H1 (cell line): ENCODE results near the gene GOLGA2.

Source experiments
- CTCF ChIP-seq, 3 experiments: IDR thresholded peaks; 1 replicate in 2 of 3; 2 replicates in 1 of 3; pipeline versions ENCODE4 v1.5.1 to v1.6.1; 2011; ENCODE audit warnings: low read length in 3 of 3, mild to moderate bottlenecking in 3 of 3, inconsistent platforms in 2 of 3, low read depth in 1 of 3, moderate library complexity in 1 of 3; ENCODE audit not compliant: insufficient read depth in 1 of 3; ENCODE audit errors: control extremely low read depth in 1 of 3
- E2F6 ChIP-seq: IDR thresholded peaks from 2 replicates; pipeline ENCODE4 v1.6.1; 2012; ENCODE audit warnings: inconsistent platforms
- POLR2A ChIP-seq, 2 experiments: IDR thresholded peaks; 1 replicate in 1 of 2; 2 replicates in 1 of 2; pipeline ENCODE4 v1.6.1; 2011; ENCODE audit warnings: low read depth in 2 of 2, low read length in 2 of 2, mild to moderate bottlenecking in 2 of 2; ENCODE audit errors: control extremely low read depth in 1 of 2

- no peak for TF ChIP-seq CTCF (IDR thresholded peaks at IDR 0.05; ENCODE audit: control extremely low read depth in 1 of 3, insufficient read depth in 1 of 3, low read depth in 1 of 3, low read length in 3 of 3)
- TF ChIP-seq POLR2A (IDR thresholded peaks at IDR 0.05; ENCODE audit: control extremely low read depth in 1 of 2, low read depth in 2 of 2, low read length in 2 of 2), result no peak
- TF ChIP-seq E2F6, result no peak
These were observed 21.5 kb upstream of the GOLGA2 start for GRCh38 chr9:128297221-128297773.
